HG02571 (cell line): ENCODE measurements around the gene ZDHHC7.
"Not testable (repeated sequence)": the region's sequence is repeated elsewhere in the genome, so short reads cannot be mapped to it uniquely, and the experiment has no call there.

Experiments used
- ATAC-seq: cut with Tn5 transposase; IDR thresholded peaks from one replicate; pipeline ENCODE4 v1.9.1; 2021; ENCODE audit warnings: mild to moderate bottlenecking, moderate library complexity; ENCODE audit not compliant: unreplicated experiment

The ZDHHC7 gene

GRCh38 chr16:84947022-84947421, 64.3 kb downstream of the ZDHHC7 start:
- no peak for ATAC-seq

GRCh38 chr16:84943620-84944019, 67.7 kb downstream of the ZDHHC7 start:
- no peak for ATAC-seq

GRCh38 chr16:84942786-84943185, 68.5 kb downstream of the ZDHHC7 start:
- no peak for ATAC-seq

- ATAC-seq = no peak
Measured at GRCh38 chr16:84941921-84942320, 69.4 kb downstream of the ZDHHC7 start.

GRCh38 chr16:84940670-84941551, 70.4 kb downstream of the ZDHHC7 start:
- no peak for ATAC-seq

- ATAC-seq = not testable (repeated sequence)
Measured at GRCh38 chr16:84938616-84939015, 72.7 kb downstream of the ZDHHC7 start.

GRCh38 chr16:84937196-84938005, 73.9 kb downstream of the ZDHHC7 start:
- ATAC-seq = no peak

GRCh38 chr16:84933774-84934631, 77.3 kb downstream of the ZDHHC7 start:
- ATAC-seq = no peak

GRCh38 chr16:84932681-84933080, 78.7 kb downstream of the ZDHHC7 start:
- ATAC-seq = no peak

- no peak for ATAC-seq
Measured at GRCh38 chr16:84931506-84931905, 79.8 kb downstream of the ZDHHC7 start.

GRCh38 chr16:84931107-84931494, 80.2 kb downstream of the ZDHHC7 start:
- ATAC-seq = no peak

GRCh38 chr16:84930298-84931106, 80.8 kb downstream of the ZDHHC7 start:
- ATAC-seq = no peak

- no peak for ATAC-seq
Measured at GRCh38 chr16:84929421-84930297, 81.7 kb downstream of the ZDHHC7 start.

- no peak for ATAC-seq
Measured at GRCh38 chr16:84928679-84929420, 82.5 kb downstream of the ZDHHC7 start.

- ATAC-seq = no peak
Measured at GRCh38 chr16:84927621-84928591, 83.4 kb downstream of the ZDHHC7 start.

GRCh38 chr16:84926462-84926861, 84.9 kb downstream of the ZDHHC7 start:
- no peak for ATAC-seq

GRCh38 chr16:84925773-84926372, 85.5 kb downstream of the ZDHHC7 start:
- ATAC-seq = no peak
